NCI-H2171 treated with DMSO at 0.1 percent for 48 hours (cell line): ENCODE data around the gene ATG9B.
"Not testable (repeated sequence)": the region's sequence is repeated elsewhere in the genome, so short reads cannot be mapped to it uniquely, and the experiment has no call there.

Experiments used
- DNase-seq: peaks from one replicate; lab custom pipeline; 2025; lab: John Stamatoyannopoulos, UW

Gene ATG9B

GRCh38 chr7:151057989-151058780, 33.9 kb upstream of the ATG9B start:
- peak; percentile 100 for DNase-seq

- no peak for DNase-seq
These were observed 33.3 kb upstream of the ATG9B start, which contains the start of gene CDK5 for GRCh38 chr7:151057506-151057988. CDK5 (minus strand) TSS chr7:151057897; CDS start chr7:151057848, 49 bp downstream.

DNA sequence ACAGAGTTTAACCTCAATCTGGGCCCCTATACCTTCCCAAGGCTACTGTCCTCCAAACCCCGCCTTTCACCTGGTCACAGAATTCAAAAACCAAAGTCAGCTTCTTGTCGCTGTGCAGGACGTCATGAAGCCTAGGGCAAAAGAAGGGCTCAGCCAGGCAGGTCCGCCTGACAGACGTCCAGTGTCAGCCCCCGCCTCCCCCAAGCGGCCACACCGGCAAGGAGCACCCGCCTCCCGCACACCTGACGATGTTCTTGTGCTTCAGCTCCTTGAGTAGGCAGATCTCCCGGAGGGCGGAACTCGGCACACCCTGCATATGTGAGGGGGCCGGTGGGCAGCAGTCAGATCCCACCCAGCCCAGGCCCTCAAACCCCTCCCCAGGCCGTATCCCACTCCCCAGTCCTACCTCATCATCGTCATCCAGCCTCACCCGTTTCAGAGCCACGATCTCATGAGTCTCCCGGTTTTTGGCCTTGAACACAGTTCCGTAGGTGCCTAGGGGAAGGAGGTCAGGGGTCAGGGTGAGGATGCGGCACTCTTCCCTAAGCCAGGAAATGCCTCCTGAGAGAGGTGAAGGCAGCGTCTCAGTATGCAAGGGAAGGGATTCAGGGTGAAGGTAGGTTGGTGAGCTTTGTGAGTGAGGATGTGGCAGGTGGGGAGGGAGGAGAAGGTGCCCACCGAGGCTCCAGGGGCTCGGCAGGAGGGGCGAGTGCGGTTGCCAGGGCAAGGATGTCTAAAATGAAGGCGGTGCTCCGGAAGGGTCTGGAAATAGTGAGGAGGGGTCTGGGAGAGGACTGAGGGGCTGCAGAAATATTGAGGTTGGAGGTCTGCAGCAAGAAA, 32.6 kb upstream of the ATG9B start:
- no peak for DNase-seq

DNA sequence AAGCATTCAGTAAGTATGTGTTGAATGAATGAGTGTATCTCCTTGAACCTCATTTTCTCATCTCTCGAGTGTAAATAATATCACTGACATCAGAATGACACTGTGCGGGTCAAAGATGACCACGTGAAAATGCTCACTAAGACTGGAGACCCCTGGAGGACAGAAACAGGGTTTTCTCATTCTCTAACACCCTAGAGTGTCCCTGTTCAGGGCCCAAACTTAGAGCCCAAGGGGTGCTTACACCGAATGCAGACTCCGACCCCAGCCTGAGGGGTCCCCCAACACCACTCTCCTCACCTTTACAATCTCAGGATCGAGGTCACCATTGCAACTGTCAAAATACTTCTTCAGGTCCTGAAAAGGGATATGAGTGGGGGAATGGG, 32.0 kb upstream of the ATG9B start:
- no peak for DNase-seq

DNA sequence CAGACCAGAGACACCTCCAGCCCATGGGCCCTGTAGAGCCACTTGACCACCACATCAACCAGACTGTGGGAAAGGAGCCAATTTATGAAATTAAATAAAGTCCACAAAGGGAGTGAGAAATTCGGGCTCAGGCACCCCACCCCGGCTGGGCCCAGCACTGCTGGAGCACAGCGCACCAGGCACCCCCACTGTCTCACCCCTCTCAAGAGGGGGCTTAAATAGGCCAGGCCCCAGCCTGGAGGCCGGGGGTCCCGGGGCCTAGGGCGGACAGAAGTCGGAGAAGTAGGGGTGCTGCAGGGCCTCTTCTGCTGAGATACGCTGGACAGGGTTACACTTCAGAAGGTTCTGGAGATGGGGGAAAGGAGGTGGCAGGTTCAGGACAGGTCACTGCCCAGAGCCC, 29.5 kb upstream of the ATG9B start:
- no peak for DNase-seq

DNA sequence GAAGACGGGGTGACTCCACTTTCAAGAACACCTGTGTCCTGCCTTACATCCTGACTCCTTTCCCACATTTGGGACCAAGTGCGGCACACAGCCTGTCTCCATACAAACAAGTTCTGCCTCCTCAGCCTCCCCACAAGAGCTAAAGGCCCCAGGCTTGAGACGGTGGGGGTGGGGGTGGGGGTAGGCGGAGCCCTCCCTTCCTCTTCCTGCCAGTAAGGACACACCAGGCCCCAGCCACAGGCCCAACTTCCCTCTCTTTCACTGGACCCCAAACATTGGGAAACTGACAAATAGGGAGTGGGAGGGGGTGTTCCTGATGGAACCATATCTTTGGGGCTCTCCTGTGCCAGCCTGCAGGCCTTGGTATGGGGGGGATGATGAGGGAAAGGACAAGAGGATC, 28.8 kb upstream of the ATG9B start:
- no peak for DNase-seq

GRCh38 chr7:151051108-151051507, 26.8 kb upstream of the ATG9B start:
- DNase-seq, result no peak

- DNase-seq, result no peak
These were observed 24.7 kb upstream of the ATG9B start for GRCh38 chr7:151048911-151049463.

DNA sequence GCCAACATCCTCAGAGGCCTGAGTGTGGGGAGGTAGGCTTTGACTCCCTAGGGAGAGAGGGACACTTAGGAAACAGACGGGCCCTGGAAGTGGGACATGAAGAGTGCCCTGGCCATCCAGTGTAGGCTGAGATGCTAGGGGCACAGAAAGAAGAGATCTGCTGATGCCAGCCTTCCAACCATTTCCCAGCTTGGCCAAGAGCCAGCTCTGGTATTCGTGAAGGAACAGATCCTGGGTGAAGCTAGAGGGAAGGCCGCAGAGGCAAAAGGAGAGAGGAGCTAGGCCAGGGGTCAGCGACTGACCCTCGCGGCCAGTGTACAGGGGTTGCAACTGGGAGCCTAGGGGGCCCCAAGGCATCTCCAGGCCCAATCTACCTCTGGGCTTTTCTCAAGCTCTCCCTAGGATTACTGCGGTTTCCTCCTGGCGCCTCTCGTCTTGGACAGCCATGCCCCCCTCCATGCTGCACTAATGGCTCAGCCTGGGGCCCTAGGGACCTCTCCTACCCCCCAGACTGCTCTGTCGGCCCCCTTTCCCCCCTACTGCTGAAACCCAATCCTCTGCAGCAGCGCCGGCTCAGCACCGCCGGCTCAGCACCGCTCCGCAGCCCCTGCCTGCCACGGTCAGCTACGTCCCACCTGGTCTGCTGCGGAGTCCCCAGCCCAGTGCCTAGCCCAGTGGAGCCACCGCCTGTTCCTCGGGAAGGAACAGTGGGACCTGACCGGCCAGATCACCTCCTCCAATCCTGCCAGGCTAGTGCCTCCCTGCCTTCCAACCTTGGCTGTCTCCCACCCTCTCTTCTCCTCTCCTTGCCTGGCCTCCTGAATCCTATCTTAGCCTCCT, 23.9 kb upstream of the ATG9B start, which contains the start of gene ASIC3:
Gene ASIC3, plus strand, starts transcription at position 556 of the 840 bp plus-strand sequence. CDS start 355 bp downstream, outside the sequence.
- DNase-seq, result peak; percentile 42

- no peak for DNase-seq
These were observed 22.6 kb upstream of the ATG9B start for GRCh38 chr7:151046603-151047573.

DNA sequence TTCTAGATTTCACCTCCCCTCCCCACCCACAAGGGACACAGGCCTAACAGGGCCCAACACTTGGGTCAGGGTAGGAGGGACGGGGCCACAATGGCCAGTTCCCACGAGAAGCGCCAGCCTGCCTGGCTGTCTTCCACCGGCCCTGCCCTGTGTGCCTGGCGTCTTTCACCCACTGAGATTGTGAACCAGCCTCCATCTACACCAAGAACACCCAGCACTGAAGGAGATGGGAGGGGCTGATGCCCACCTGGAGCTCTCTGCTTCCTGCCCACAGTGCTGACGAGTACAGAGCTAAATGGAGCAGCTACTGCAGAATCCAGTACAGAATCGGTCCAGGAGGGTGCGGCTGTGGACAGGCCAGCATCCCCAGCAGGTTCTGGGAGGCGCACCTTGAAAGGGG, 21.7 kb upstream of the ATG9B start:
- DNase-seq, result no peak

DNA sequence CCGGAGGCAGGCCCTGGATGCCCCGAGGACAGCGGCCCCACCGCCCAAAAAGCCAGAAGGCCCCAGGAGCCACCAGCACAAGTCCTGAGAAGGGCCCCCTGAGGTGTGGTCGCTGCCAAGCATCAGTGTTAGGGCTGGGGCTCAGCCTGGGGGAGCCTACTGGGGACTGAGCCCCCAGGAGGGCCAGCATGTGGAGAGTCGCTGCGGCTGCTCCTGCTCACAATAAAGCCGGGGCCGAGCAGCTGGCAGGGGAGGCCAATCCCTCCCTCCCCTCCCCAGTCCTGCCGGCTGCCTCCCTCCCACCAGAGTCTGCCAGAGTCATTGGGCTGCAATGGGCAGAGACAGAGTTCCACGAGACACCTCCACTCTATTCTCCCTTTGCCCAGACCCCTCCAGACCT, 21.0 kb upstream of the ATG9B start:
- DNase-seq, result no peak

DNA sequence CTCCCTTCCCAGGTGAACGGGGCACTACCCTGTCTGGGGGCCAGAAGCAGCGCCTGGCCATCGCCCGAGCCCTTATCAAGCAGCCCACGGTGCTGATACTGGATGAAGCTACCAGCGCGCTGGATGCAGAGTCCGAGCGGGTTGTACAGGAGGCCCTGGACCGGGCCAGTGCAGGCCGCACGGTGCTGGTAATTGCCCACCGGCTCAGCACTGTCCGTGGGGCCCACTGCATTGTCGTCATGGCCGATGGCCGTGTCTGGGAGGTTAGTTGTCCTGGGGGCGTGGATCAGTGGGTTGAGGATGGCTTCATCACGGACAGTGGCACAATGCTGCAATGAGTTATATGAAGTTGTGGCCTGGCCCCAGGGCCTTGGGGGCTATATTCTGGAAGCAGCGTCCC, 19.7 kb upstream of the ATG9B start:
- no peak for DNase-seq

- DNase-seq, result not testable (repeated sequence)
These were observed 19.2 kb upstream of the ATG9B start for GRCh38 chr7:151043449-151043848.

DNA sequence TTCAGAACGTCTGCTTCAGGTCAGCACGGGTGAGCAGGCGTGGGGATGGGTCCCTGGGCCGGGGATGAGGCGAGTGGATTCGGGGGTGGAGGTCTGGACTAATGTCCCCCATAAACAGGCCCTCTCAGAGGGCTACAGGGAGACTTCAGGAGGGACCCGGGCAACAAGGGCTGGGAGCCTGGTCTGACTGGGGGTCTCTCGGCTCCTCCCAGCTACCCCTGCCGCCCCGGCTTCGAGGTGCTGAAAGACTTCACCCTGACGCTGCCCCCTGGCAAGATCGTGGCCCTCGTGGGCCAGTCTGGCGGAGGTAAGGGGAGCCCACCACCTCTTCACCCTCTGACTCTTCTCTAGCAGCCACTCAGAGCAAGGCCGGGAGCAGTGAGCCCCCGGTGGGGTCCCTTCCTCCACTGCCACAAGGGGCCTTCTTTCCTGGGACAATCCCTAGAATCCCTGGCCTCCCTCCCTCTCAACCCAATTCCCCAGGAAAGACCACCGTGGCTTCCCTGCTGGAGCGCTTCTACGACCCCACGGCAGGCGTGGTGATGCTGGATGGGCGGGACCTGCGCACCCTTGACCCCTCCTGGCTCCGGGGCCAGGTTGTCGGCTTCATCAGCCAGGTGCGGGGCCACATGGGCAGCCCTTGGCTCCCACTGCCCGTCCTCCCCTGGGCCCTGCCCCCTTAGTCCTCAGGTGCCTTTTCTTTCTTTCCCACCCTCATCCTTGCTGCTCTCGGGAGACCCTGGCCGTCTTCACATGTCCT, 16.5 kb upstream of the ATG9B start:
- DNase-seq, result no peak

- no peak for DNase-seq
These were observed 15.7 kb upstream of the ATG9B start for GRCh38 chr7:151039850-151040548.

- DNase-seq, result no peak
These were observed 14.9 kb upstream of the ATG9B start for GRCh38 chr7:151038951-151039849.

- DNase-seq, result no peak
These were observed 11.6 kb upstream of the ATG9B start for GRCh38 chr7:151035902-151036301.
